HTR-8/SVneo (cell line): Measurements from ENCODE around the gene TBC1D14.

Experiments used
- DNase-seq: peaks from one replicate; pipeline ENCODE4 v3.0.0; 2011; ENCODE audit warnings: low spot score, mixed read lengths; ENCODE audit not compliant: insufficient read length
- FAIRE-seq: peaks from 2 replicates; lab custom pipeline; 2011; peaks lifted over from hg19 to GRCh38; lab: Jason Lieb, UNC

TBC1D14 gene

GRCh38 chr4:6909113-6909969 lies at the start of gene TBC1D14:
TBC1D14 (plus strand) TSS chr4:6909826; CDS start chr4:6923390, 13,564 bp downstream.
- FAIRE-seq (no peak), DNase-seq (peak; percentile 88)

DNA sequence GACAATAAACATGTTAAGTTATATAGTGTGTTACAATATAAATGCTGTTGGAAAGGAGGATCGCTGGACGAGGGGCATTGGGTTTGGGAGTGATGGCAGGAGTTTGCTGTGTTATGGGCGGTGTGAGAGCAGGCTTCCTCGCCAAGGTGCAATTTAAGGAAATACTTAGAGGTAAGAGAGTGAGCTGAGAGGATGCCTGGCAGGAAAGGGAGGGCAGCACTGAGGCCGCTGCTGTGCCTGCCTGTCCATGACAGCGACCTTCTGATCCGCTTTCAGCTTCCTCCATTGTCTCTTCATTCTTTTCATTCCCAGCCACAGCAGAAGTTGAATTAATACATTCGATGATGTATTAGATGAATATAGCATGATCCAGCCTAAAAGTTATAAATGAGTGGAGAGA lies 41.2 kb upstream of the TBC1D14 start:
- FAIRE-seq = no peak
- no peak for DNase-seq

- FAIRE-seq (no peak), DNase-seq (no peak)
Observed at GRCh38 chr4:6869944-6870343, 39.7 kb upstream of the TBC1D14 start.

GRCh38 chr4:6873291-6873690 lies 36.3 kb upstream of the TBC1D14 start:
- FAIRE-seq = peak; percentile 62
- DNase-seq = peak; percentile 26

DNA sequence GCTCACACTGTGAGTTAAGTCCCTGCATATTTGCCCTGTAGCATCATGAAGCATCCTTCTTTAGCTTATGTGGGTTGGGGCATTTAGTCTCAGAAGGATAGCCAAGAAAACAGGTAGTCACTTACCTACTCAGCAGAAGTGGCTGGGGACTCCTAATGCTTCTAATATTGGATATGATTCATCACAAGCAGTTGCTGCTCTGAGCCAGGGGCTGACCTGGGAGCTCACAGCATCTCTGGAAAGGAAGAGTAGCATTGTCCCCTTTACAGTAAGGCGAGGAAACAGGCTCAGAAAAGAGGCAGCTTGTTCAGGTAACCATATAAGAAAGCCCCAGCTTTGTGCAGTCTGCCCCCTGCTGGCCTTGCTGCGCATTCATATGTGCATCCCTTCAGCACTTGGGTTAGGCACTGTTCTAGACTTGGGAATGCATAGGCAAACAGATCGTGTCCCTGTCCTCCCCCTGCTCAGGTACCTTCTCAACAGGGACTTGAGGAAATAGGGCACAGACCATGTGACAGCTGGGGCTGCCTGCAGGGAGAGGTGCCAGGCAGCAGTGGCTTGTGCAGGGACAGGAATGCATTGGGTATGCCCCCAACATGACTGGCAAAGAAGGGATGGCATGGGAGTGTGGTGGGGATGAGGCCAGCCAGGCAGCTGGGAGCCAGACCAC lies 35.7 kb upstream of the TBC1D14 start:
- peak; percentile 67 for FAIRE-seq
- DNase-seq = peak; percentile 54

GRCh38 chr4:6874981-6875380 lies 34.6 kb upstream of the TBC1D14 start:
- DNase-seq = no peak
- FAIRE-seq = no peak

DNA sequence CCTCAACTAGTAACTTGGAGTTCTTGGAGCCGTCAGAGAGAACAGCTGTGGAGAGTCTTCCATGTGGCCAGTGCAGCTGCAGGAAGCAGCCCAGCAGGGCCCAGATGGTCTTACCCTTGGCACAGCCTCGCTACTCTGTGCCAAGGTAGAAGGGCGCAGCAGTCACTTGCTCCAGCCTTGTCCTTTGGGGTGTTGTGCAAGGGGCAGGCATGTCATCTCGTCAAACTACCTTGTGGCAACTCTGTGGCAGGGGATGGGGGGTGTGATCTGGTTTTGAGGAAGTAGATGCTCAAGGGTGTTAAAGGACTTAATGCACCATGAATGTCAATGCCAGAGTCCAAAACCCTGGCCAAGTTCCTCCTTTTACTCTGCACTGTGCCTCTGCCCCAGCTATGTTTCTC lies 34.2 kb upstream of the TBC1D14 start:
- DNase-seq = no peak
- FAIRE-seq = no peak

- DNase-seq (no peak), FAIRE-seq (no peak)
Observed at GRCh38 chr4:6876440-6876839, 33.2 kb upstream of the TBC1D14 start.

DNA sequence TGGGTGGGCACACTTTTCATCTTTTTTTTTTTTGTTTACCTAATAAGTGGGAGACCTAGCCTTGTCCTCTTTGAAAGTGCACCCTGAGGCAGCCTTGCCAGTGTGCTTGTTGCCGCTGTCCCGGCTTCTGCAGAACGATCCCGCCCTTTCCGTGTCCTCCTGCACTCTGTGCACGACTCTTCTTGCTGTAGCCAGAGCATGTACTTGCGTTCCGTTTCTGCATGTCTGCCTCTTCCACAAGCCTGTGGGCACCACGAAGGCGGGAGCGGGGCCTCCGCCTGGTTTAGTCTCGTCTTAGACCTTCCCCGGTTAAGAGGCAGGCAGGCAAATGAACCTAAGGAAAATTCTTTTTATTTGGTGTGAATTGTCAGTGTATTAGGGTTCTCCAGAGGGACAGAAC lies 32.6 kb upstream of the TBC1D14 start:
- no peak for FAIRE-seq
- DNase-seq = no peak

GRCh38 chr4:6878451-6879059 lies 31.1 kb upstream of the TBC1D14 start:
- DNase-seq (no peak), FAIRE-seq (no peak)

DNA sequence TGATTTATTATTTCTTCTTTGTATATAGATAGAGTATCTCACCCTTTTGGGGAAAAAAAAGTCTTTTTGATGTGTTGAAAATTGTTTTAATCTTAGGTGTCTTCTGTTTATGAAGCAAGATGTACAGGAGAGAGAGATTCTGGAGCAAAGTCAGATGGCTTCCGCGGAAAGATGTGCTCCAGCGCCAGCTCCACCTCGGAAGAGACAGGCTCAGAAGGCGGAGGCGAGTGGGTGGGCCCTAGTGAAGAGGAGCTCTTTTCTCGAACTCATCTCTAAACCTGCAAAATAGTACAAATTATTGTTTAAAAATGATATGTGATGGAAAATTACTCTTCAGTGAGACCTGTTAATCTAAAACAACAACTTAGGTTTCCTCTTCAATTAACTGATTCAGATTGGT lies 28.9 kb upstream of the TBC1D14 start:
- DNase-seq (no peak), FAIRE-seq (no peak)

DNA sequence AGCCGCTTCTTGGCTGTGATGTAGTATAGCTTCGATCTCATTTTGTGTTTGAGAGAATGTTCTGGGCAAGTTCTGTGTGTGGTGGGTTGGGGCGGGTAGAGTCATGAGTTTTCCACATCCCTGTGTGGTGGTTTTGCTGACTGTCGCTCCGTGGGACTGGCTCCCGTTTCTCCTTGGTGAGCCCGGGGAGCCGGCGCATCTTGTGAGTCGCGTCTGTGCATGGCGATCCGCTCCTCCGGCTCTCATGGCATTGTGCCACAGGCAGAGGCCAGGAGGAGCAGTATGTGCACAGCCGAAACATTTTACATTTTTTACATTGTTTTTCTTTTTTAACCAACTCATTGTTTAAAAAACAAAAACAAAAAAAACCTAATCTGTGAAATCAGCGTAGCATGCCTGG lies 27.7 kb upstream of the TBC1D14 start:
- FAIRE-seq (no peak), DNase-seq (no peak)

DNA sequence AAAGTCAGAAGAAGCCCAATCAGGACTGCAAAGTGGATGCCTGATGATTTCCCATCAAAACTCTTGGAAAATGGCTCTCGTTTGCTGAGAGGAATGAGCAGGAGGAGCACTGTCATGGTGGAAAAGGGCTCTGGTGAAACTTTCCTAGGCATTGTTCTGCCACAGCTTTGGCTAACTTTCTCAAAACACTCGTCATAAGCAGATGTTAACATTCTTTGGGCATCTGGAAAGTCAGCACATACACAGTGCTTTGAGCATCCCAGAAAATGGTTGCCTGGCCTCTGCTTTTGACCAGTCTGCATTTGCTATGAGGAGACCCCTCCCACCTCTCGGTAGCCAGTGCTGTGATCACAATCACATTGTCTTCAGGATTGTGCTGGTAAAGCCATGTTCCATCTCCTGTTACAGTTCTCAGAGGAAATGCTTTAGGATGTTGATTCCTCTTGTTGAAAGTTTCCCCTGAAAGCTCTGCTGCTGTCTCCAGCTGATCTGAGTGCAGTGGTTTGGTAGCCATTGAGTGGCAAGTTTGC lies 25.2 kb upstream of the TBC1D14 start:
- no peak for FAIRE-seq
- DNase-seq = no peak

GRCh38 chr4:6885953-6886557 lies 23.6 kb upstream of the TBC1D14 start:
- DNase-seq = no peak
- no peak for FAIRE-seq

DNA sequence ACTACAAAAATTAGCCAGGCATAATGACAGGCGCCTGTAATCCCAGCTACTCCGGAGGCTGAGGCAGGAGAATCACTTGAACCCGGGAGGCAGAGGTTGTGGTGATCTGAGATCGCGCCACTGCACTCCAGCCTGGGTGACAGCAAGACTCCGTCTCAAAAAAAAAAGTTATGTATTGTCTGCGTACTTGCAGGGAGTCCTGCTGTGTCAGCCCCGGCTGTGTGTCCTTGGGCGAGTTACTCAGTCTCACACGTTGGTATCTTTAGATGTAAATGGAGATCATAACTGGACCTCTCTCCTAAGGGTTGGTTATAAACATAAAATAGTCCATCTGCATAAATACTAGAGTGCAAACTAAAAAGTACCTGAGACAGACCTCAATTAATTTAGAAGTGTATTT lies 22.7 kb upstream of the TBC1D14 start:
- FAIRE-seq (no peak), DNase-seq (no peak)

GRCh38 chr4:6887591-6888371 lies 21.8 kb upstream of the TBC1D14 start:
- FAIRE-seq (no peak), DNase-seq (no peak)

DNA sequence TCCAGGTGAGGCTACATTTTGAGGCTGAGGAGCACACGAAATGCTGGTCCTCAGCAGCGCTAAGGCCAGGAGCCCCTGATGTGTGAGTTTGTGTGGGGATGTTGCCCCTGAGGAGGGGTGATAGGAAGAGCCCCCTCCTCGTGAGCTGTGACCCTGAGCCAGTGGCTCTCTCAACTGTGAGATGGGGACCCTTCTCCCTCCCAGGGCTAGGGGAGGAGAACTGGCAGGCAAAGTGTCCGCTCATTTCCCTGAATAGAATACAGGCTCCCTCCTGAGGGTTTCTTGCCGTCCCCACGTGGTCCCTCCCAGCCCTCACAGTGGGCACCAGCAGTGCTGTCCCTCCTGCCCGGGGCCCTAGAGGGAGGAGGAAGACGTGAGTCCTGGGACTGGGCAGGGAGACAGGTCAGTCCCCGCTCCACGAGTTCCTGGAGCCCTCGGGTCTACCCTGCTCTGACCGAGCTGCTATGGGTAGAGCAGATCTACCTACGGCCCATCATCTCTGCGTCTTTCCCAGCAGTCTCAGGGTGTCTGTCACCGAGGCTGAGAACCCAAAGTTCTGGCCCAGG lies 21.0 kb upstream of the TBC1D14 start:
- no peak for FAIRE-seq
- no peak for DNase-seq

DNA sequence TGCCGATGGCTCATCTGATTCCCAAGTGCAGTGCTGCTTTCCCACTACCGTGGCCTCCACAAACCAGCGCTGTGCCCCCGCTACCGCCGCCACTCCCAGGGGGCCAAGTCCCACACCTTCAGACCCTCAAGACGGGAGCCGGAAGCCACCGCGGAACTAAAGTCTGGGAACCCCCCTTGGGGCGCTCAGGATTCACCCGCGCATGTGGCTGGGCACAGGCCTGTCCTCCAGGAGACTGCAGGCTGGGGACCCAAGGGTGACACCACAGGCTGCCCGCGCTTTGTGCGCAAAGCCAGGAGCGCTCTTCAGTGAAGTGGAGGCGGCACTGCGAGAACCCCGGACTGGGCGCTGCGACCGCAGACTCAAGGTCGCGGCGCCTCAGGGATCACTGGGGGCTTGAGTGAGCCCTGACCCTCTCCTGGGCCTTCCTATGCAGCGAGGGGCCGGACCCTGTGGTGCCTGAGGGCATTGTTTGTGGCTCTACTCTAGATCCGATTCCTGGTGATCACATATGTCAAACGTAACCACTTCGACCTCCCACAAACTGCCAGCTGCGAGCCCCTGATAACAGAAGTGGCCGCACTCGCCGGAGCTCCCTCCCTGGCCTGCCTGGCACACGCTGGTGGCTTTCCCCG lies 20.4 kb upstream of the TBC1D14 start:
- DNase-seq = no peak
- FAIRE-seq = no peak

DNA sequence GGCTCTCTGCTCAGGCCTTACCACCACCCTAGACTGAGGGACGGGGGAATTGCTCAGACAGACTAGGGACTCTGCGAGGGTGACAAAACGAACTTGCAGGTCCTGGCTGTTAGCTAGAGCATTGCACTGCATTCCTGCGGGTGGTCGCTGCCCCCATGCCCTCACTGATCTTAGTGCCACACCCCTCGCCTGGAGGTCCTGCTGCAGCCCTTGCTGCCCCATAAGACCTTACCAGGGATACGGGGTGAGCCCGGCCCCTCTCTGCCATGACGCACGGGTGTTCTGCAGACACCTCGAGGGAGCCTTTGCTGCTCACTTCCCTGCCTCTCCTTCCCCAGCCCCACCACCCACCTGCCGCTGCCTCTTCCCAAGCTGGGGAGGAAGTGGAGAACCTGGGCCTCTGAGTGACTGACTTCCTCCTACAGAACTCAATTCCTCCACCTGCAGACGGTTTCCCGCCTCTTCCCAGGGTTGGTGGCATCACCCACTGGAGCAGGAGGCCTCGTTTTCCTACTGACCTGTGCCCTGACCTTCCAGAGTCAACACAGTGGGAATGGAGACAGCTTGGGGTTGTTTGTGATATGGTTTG lies 19.8 kb upstream of the TBC1D14 start:
- DNase-seq = no peak
- no peak for FAIRE-seq
